Measurements from ENCODE around the gene ZNF174. TPM values are rescaled to one million over a fixed set of nuclear protein-coding genes. Genes with fewer than 3 reads are reported as not detected.
A peak's percentile ranks its signal among the peaks of the same experiment; 100 is the strongest.

The ZNF174 gene
- total RNA-seq, 1 experiment from 2014 or later: 8.2 TPM

DNA sequence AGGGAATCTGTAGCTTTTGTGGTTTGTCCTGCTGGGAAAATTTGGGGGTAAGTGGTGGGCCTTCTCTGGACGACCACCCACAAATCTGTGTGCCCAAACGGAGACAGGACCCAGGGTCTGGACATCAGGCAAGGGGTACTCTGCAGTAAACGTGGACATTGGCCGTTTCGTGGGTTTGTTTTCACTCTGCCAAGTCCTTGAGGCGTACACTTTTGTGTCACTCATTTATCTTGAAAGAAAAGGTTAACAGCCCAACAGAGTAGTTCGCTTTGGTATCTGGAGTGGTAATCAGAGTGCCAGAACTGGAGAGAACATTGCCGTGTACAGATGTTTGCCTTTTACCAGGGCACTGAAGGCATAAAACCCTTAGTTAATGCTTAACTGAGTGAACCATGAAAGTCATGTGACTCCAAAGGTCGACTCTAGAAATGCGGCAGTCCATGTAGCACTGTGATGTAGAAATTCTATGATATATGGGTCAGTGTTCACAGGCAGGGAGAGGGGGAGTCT, 57.9 kb downstream of the ZNF174 start:
- DNase-seq (ENCODE audit: low read depth, low spot score): no peak
- no peaks in the 10 kb centered on the region for H3K36me3 ChIP-seq (ENCODE audit: control insufficient read depth in 1 of 2, insufficient read depth in 2 of 2, low read length in 2 of 2)
- no peaks in the 10 kb centered on the region for H3K9me2 ChIP-seq (ENCODE audit: insufficient read depth)
- TF ChIP-seq SP1 (IDR thresholded peaks at IDR 0.05; ENCODE audit: low read depth) (no peak), JUND (IDR thresholded peaks at IDR 0.05) (no peak), ZBTB33 (IDR thresholded peaks at IDR 0.05; ENCODE audit: extremely low read depth, insufficient replicate concordance, low read length) (no peak), EZH2 (IDR thresholded peaks at IDR 0.05) (no peak), TCF7L2 (IDR thresholded peaks at IDR 0.05; ENCODE audit: borderline replicate concordance, extremely low read depth, insufficient read depth, insufficient read length) (no peak)
- TF ChIP-seq, protein P1, sequence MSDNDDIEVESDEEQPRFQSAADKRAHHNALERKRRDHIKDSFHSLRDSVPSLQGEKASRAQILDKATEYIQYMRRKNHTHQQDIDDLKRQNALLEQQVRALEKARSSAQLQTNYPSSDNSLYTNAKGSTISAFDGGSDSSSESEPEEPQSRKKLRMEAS (IDR thresholded peaks at IDR 0.05): no peak
- no peak for ATAC-seq
- peaks cover 17 to 29% of the 10 kb centered on the region in 2 experiments for H3K4me1 ChIP-seq (ENCODE audit: control insufficient read depth in 1 of 2, insufficient read depth in 2 of 2, low read length in 2 of 2)
- BruUV-seq (replicated peaks): no TSS peak
- H3K79me2 ChIP-seq (ENCODE audit: insufficient read depth, low read length): peaks cover 57% of the 10 kb centered on the region
- no peaks in the 10 kb centered on the region for H3K27me3 ChIP-seq (ENCODE audit: insufficient read depth, low read length)
- ChIA-PET POLR2A (no interaction called here), RAD21 (ENCODE audit: low non-redundant PET in 1 of 2, low total read pairs in 2 of 2, uncharacterized antibody in 2 of 2, unreplicated experiment in 2 of 2) (no interaction called here), CTCF (no interaction called here)
- H3K9ac ChIP-seq (ENCODE audit: low read length): peak overlapping the region; percentile 79
- peak overlapping the region; percentile 86 for H3K4me2 ChIP-seq (ENCODE audit: low read length)
- no peak overlapping the region for H2AFZ ChIP-seq (ENCODE audit: low read depth, low read length, poor library complexity, severe bottlenecking)
- H4K20me1 ChIP-seq (ENCODE audit: insufficient read depth): no peaks in the 10 kb centered on the region
- H3K4me3 ChIP-seq (replicated peaks in 1 of 2; ENCODE audit: low read depth in 1 of 2, low read length in 2 of 2): peak overlapping the region; percentile 79 to 93
- H3K27ac ChIP-seq (ENCODE audit: low read depth, low read length): peak overlapping the region; percentile 93
- H3K9me3 ChIP-seq (ENCODE audit: control insufficient read depth in 1 of 2, insufficient read depth in 1 of 2, low read depth in 1 of 2, low read length in 2 of 2): no peaks in the 10 kb centered on the region
- intact Hi-C loops (cut with micrococcal nuclease): loop anchor here (5.0 kb wide), 1 partner anchor 272 kb away; the partner anchor contains the start of gene OR1F1

Other genes with a start within 250 kb of the ZNF174 start
- gene OR1F1, start 213.0 kb upstream of the ZNF174 start, total RNA-seq (2021; ENCODE audit: unreplicated experiment): not detected
- 8.8 TPM for gene ZNF200, start 166.1 kb upstream of the ZNF174 start, total RNA-seq (2021; ENCODE audit: unreplicated experiment)
- gene MEFV, start 144.6 kb upstream of the ZNF174 start, total RNA-seq (2021; ENCODE audit: unreplicated experiment): 0.15 TPM
- gene ZNF263, start 117.7 kb upstream of the ZNF174 start, total RNA-seq (2021; ENCODE audit: unreplicated experiment): 31.4 TPM
- 0.49 TPM for gene TIGD7, start 95.8 kb upstream of the ZNF174 start, total RNA-seq (2021; ENCODE audit: unreplicated experiment)
- gene ZNF75A, start 95.7 kb upstream of the ZNF174 start, total RNA-seq (2021; ENCODE audit: unreplicated experiment): 10.3 TPM
- not detected for gene OR2C1, start 45.3 kb upstream of the ZNF174 start, total RNA-seq (2021; ENCODE audit: unreplicated experiment)
- gene ZSCAN32, start 211 bp upstream of the ZNF174 start, total RNA-seq (2021; ENCODE audit: unreplicated experiment): 20.0 TPM
- gene ZNF597, start 42.3 kb downstream of the ZNF174 start, total RNA-seq (2021; ENCODE audit: unreplicated experiment): 3.2 TPM
- 32.2 TPM for gene NAA60, start 42.5 kb downstream of the ZNF174 start, total RNA-seq (2021; ENCODE audit: unreplicated experiment)
- not detected for gene C16orf90, start 94.3 kb downstream of the ZNF174 start, total RNA-seq (2021; ENCODE audit: unreplicated experiment)
- 27.4 TPM for gene CLUAP1, start 99.8 kb downstream of the ZNF174 start, total RNA-seq (2021; ENCODE audit: unreplicated experiment)
- gene NLRC3, start 176.2 kb downstream of the ZNF174 start, total RNA-seq (2021; ENCODE audit: unreplicated experiment): 0.15 TPM
- gene SLX4, start 210.4 kb downstream of the ZNF174 start, total RNA-seq (2021; ENCODE audit: unreplicated experiment): 7.0 TPM